Measurements from ENCODE around the gene UNC79. TPM values are rescaled to one million over a fixed set of nuclear protein-coding genes. Genes with fewer than 3 reads are reported as not detected.

UNC79 gene
- total RNA-seq, 1 donor from 2014 or later, result 0.04 TPM

- no peak for ATAC-seq
Measured at GRCh38 chr14:93665169-93665568, 234.4 kb downstream of the UNC79 start.

GRCh38 chr14:93669632-93670031, 238.9 kb downstream of the UNC79 start:
- no peak for ATAC-seq

- ATAC-seq, result no peak
Measured at GRCh38 chr14:93674343-93674742, 243.6 kb downstream of the UNC79 start.

- no peak for ATAC-seq
Measured at GRCh38 chr14:93675651-93676050, 244.9 kb downstream of the UNC79 start.

- ATAC-seq, result no peak
Measured at GRCh38 chr14:93676416-93676958, 245.7 kb downstream of the UNC79 start.

GRCh38 chr14:93682459-93682858, 251.7 kb downstream of the UNC79 start:
- no peak for ATAC-seq

- ATAC-seq, result no peak
Measured at GRCh38 chr14:93683226-93683625, 252.5 kb downstream of the UNC79 start.

GRCh38 chr14:93685121-93685895, 254.6 kb downstream of the UNC79 start:
- ATAC-seq, result no peak

- ATAC-seq, result no peak
Measured at GRCh38 chr14:93686268-93686667, 255.5 kb downstream of the UNC79 start.

- no peak for ATAC-seq
Measured at GRCh38 chr14:93688239-93688666, 257.5 kb downstream of the UNC79 start.

GRCh38 chr14:93688820-93689219, 258.1 kb downstream of the UNC79 start:
- ATAC-seq, result no peak

GRCh38 chr14:93690146-93690545, 259.4 kb downstream of the UNC79 start:
- no peak for ATAC-seq

- no peak for ATAC-seq
Measured at GRCh38 chr14:93691042-93691780, 260.5 kb downstream of the UNC79 start.

- no peak for ATAC-seq
Measured at GRCh38 chr14:93693914-93694313, 263.2 kb downstream of the UNC79 start.

- no peak for ATAC-seq
Measured at GRCh38 chr14:93700928-93701327, 270.2 kb downstream of the UNC79 start.

GRCh38 chr14:93701562-93701961, 270.8 kb downstream of the UNC79 start:
- ATAC-seq, result no peak

GRCh38 chr14:93702946-93703345, 272.2 kb downstream of the UNC79 start:
- no peak for ATAC-seq

GRCh38 chr14:93703941-93704340, 273.2 kb downstream of the UNC79 start:
- ATAC-seq, result no peak

- ATAC-seq, result no peak
Measured at GRCh38 chr14:93705513-93706156, 274.9 kb downstream of the UNC79 start.

GRCh38 chr14:93706360-93706955, 275.7 kb downstream of the UNC79 start:
- no peak for ATAC-seq

GRCh38 chr14:93707475-93707874, 276.7 kb downstream of the UNC79 start:
- ATAC-seq, result no peak

GRCh38 chr14:93708311-93708734, 277.6 kb downstream of the UNC79 start:
- ATAC-seq, result no peak

GRCh38 chr14:93708800-93709199, 278.1 kb downstream of the UNC79 start:
- ATAC-seq, result no peak
